ENCODE results near the gene POLR3G.

- no peak for TF ChIP-seq CTCF (IDR thresholded peaks at IDR 0.05; ENCODE audit: low read depth, low read length)
- no peak for TF ChIP-seq EZH2phosphoT487 (IDR thresholded peaks at IDR 0.05; ENCODE audit: low read depth)
Observed at GRCh38 chr5:90514520-90514919, 39.9 kb downstream of the POLR3G start.
